ENCODE results near the gene VEZT.
"Not testable (repeated sequence)": the region's sequence is repeated elsewhere in the genome, so short reads cannot be mapped to it uniquely, and the experiment has no call there.

The VEZT gene

GRCh38 chr12:95217377-95218149 is at the start of gene VEZT, which contains the start of gene FGD6:
TSS of gene VEZT (plus strand) at chr12:95217807. CDS start at chr12:95217851, 44 bp downstream.
TSS of gene FGD6 (minus strand) at chr12:95217467. CDS start at chr12:95217240, 227 bp downstream.
- DNase-seq, result peak; percentile 96

- DNase-seq, result no peak
These were observed 48.9 kb upstream of the VEZT start for GRCh38 chr12:95168746-95169145.

GRCh38 chr12:95169368-95169767 is 48.2 kb upstream of the VEZT start:
- DNase-seq, result no peak

GRCh38 chr12:95173392-95174251 is 44.0 kb upstream of the VEZT start:
- DNase-seq, result no peak

GRCh38 chr12:95177201-95177768 is 40.3 kb upstream of the VEZT start:
- no peak for DNase-seq

GRCh38 chr12:95178136-95178535 is 39.5 kb upstream of the VEZT start:
- no peak for DNase-seq

GRCh38 chr12:95179011-95179410 is 38.6 kb upstream of the VEZT start:
- no peak for DNase-seq

GRCh38 chr12:95181103-95181502 is 36.5 kb upstream of the VEZT start:
- DNase-seq, result no peak

- no peak for DNase-seq
These were observed 34.7 kb upstream of the VEZT start for GRCh38 chr12:95182868-95183415.

- no peak for DNase-seq
These were observed 33.5 kb upstream of the VEZT start for GRCh38 chr12:95184121-95184520.

GRCh38 chr12:95185072-95185471 is 32.5 kb upstream of the VEZT start:
- DNase-seq, result no peak

- no peak for DNase-seq
These were observed 31.8 kb upstream of the VEZT start for GRCh38 chr12:95185854-95186253.

- DNase-seq, result no peak
These were observed 29.7 kb upstream of the VEZT start for GRCh38 chr12:95187865-95188415.

GRCh38 chr12:95191060-95191696 is 26.4 kb upstream of the VEZT start:
- no peak for DNase-seq

GRCh38 chr12:95192271-95192670 is 25.3 kb upstream of the VEZT start:
- DNase-seq, result no peak

- DNase-seq, result no peak
These were observed 24.5 kb upstream of the VEZT start for GRCh38 chr12:95193139-95193538.

GRCh38 chr12:95195122-95195521 is 22.5 kb upstream of the VEZT start:
- no peak for DNase-seq

- DNase-seq, result not testable (repeated sequence)
These were observed 20.6 kb upstream of the VEZT start for GRCh38 chr12:95196875-95197569.

GRCh38 chr12:95197636-95198035 is 20.0 kb upstream of the VEZT start:
- no peak for DNase-seq

- DNase-seq, result no peak
These were observed 18.7 kb upstream of the VEZT start for GRCh38 chr12:95198914-95199313.

GRCh38 chr12:95200128-95200894 is 17.3 kb upstream of the VEZT start:
- DNase-seq, result no peak

Data from activated T-cell treated with anti-CD3 and anti-CD28 coated beads for 4 hours (primary cell).